DOHH2 (cell line): ENCODE results near the gene TP53AIP1.

ENCODE experiments used
- CTCF ChIP-seq: fragments of 200-600 bp; sonication (generic); IDR thresholded peaks from one replicate; pipeline ENCODE4 v1.5.1; 2014; ENCODE audit warnings: antibody characterized with exemption, mild to moderate bottlenecking, low read depth, low read length; ENCODE audit not compliant: poor library complexity, severe bottlenecking
- EZH2phosphoT487 ChIP-seq: fragments of 200-600 bp; sonication (generic); IDR thresholded peaks from 2 replicates; pipeline ENCODE4 v1.6.1; 2017; ENCODE audit warnings: borderline replicate concordance, mild to moderate bottlenecking, antibody characterized with exemption, low read length, moderate library complexity, mixed read lengths

GRCh38 chr11:128924510-128925249, 18.0 kb downstream of the TP53AIP1 start:
- TF ChIP-seq EZH2phosphoT487: no peak
- no peak for TF ChIP-seq CTCF
